IMR-90 (cell line): ENCODE results near the gene NENF.

Source experiments
- CEBPB ChIP-seq: IDR thresholded peaks from 2 replicates; pipeline ENCODE4 v1.6.1; 2012; ENCODE audit warnings: low read depth, low read length, improper control_type of control experiment
- CTCF ChIP-seq: conservative IDR thresholded peaks from 2 replicates; pipeline ENCODE4 v1.5.1; 2012; ENCODE audit warnings: mild to moderate bottlenecking, low read depth, low read length, improper control_type of control experiment
- ELK1 ChIP-seq: fragments of 150-350 bp; IDR thresholded peaks from 2 replicates; pipeline ENCODE4 v1.6.1; 2016; ENCODE audit warnings: low read depth, mild to moderate bottlenecking, low read length, moderate library complexity, borderline replicate concordance
- FOS ChIP-seq: fragments of 150-350 bp; IDR thresholded peaks from 2 replicates; pipeline ENCODE4 v1.6.1; 2016; ENCODE audit warnings: low read depth, low read length
- MAZ ChIP-seq: IDR thresholded peaks from 2 replicates; pipeline ENCODE4 v1.6.1; 2012; ENCODE audit warnings: low read depth, mild to moderate bottlenecking, low read length, improper control_type of control experiment, moderate library complexity, borderline replicate concordance
- MXI1 ChIP-seq: IDR thresholded peaks from 2 replicates; pipeline ENCODE4 v1.6.1; 2012; ENCODE audit warnings: low read depth, mild to moderate bottlenecking, low read length, moderate library complexity, borderline replicate concordance
- POLR2A ChIP-seq: IDR thresholded peaks from 2 replicates; pipeline ENCODE4 v1.6.1; 2012; ENCODE audit warnings: mild to moderate bottlenecking, low read depth, low read length
- RAD21 ChIP-seq: IDR thresholded peaks from 2 replicates; pipeline ENCODE4 v1.6.1; 2012; ENCODE audit warnings: low read length, improper control_type of control experiment
- RCOR1 ChIP-seq: IDR thresholded peaks from 2 replicates; pipeline ENCODE4 v1.6.1; 2012; ENCODE audit warnings: mild to moderate bottlenecking, low read length, improper control_type of control experiment; ENCODE audit not compliant: insufficient replicate concordance
- SMC3 ChIP-seq: fragments of 150-350 bp; IDR thresholded peaks from 2 replicates; pipeline ENCODE4 v1.6.1; 2016; ENCODE audit warnings: low read depth, mild to moderate bottlenecking, antibody characterized with exemption, low read length, moderate library complexity
- USF2 ChIP-seq: fragments of 150-350 bp; IDR thresholded peaks from 2 replicates; pipeline ENCODE4 v1.6.1; 2017; ENCODE audit warnings: mild to moderate bottlenecking, antibody characterized with exemption, low read length, low read depth

GRCh38 chr1:212454741-212455140 lies 22.0 kb downstream of the NENF start:
- no peak for TF ChIP-seq POLR2A
- no peak for TF ChIP-seq CTCF
- no peak for TF ChIP-seq FOS
- TF ChIP-seq RCOR1, result no peak
- no peak for TF ChIP-seq USF2
- no peak for TF ChIP-seq CEBPB
- no peak for TF ChIP-seq RAD21
- no peak for TF ChIP-seq ELK1
- TF ChIP-seq SMC3, result no peak
- no peak for TF ChIP-seq MAZ
- no peak for TF ChIP-seq MXI1
